Measurements from ENCODE around the gene EFCAB8. TPM values are rescaled to one million over a fixed set of nuclear protein-coding genes. Genes with fewer than 3 reads are reported as not detected.

The EFCAB8 gene
- total RNA-seq, 1 experiment from 2014 or later = 1.8 TPM

DNA sequence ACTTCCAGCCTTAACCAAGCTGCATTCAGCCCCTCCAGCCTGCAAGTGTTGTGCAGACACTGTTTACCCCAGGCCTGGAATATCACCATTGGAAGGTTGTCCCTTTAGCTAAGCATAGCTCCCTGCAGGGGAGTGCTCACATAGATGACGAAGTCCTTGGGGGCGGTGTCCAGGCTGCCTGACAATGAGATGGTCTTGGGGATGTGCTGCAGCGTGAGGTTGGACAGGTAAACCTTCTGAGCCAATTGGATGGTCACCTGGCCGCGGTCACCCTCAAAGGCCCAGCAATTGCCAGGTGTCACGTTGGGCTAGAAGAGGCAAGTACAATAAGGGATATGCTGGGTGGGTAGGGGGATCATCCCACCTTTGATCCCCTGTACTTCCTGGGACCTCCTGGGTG lies 126.9 kb downstream of the EFCAB8 start:
- CTCF ChIA-PET = no interaction called here
- no TSS peak for BruUV-seq (replicated peaks)

DNA sequence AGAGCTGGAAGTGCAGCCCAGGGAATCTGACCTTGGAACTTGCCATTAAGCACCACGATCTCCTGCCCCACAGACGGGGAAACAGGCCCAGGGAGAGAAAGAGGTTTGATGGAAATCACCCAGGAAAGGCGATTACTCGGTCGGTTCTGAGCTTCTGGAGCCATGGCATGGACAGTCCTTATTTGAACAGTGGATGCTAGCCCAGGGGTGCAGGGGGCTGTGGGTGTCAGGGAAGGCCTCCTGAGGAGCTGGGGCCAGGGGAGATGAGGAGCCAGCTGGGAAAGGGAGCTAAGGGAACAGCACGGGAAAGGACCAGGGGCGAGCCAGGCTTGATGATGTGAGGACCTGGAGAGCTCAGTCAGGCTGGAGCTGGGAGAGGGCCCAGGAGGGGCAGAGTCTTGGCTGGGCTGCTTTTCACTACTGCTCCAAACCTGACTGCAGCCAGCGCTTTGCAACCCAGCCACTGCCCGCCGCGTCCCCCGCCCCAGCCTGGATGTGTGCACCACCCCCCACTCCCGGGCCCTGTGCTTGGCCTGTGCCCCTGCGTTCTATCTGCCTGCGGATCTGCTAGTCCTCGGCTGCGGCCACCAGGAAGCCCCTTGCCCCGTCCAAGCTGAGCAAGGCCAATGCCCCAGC lies 127.7 kb downstream of the EFCAB8 start:
- H3K9me3 ChIP-seq = no peaks in the 10 kb centered on the region
- H3K4me1 Mint-ChIP-seq (ENCODE audit: low read depth, unreplicated experiment) = no peaks in the 10 kb centered on the region
- no peak for DNase-seq
- no peak overlapping the region for H3K4me3 ChIP-seq (ENCODE audit: low read depth, low read length)
- H3K27me3 ChIP-seq (replicated peaks; ENCODE audit: control insufficient read depth, insufficient read depth, low read length) = no peaks in the 10 kb centered on the region
- no peak overlapping the region for H3K4me3 Mint-ChIP-seq (ENCODE audit: unreplicated experiment)
- BruUV-seq (replicated peaks) = no TSS peak
- TF ChIP-seq, protein P1, sequence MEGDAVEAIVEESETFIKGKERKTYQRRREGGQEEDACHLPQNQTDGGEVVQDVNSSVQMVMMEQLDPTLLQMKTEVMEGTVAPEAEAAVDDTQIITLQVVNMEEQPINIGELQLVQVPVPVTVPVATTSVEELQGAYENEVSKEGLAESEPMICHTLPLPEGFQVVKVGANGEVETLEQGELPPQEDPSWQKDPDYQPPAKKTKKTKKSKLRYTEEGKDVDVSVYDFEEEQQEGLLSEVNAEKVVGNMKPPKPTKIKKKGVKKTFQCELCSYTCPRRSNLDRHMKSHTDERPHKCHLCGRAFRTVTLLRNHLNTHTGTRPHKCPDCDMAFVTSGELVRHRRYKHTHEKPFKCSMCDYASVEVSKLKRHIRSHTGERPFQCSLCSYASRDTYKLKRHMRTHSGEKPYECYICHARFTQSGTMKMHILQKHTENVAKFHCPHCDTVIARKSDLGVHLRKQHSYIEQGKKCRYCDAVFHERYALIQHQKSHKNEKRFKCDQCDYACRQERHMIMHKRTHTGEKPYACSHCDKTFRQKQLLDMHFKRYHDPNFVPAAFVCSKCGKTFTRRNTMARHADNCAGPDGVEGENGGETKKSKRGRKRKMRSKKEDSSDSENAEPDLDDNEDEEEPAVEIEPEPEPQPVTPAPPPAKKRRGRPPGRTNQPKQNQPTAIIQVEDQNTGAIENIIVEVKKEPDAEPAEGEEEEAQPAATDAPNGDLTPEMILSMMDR (IDR thresholded peaks at IDR 0.05; ENCODE audit: insufficient read depth in 1 of 2, low read depth in 1 of 2, low read length in 1 of 2, severe bottlenecking in 1 of 2, unreplicated experiment in 1 of 2) = no peak
- no peak overlapping the region for H3K27ac Mint-ChIP-seq (ENCODE audit: unreplicated experiment)
- no peaks in the 10 kb centered on the region for H3K36me3 ChIP-seq (ENCODE audit: control insufficient read depth, insufficient read depth, low read length)
- intact Hi-C loops (cut with micrococcal nuclease; ENCODE audit: unreplicated experiment) = no loop called here
- H3K36me3 Mint-ChIP-seq (ENCODE audit: insufficient read depth, unreplicated experiment) = no peaks in the 10 kb centered on the region
- H3K4me1 ChIP-seq = no peaks in the 10 kb centered on the region
- ChIA-PET POLR2A (no interaction called here), CTCF (interaction anchor here (1.3 kb wide), 1 partner anchor 10 kb away, joined by 3 read pairs; no protein-coding TSS in a partner anchor)
- no peaks in the 10 kb centered on the region for H3K9me3 Mint-ChIP-seq (ENCODE audit: unreplicated experiment)
- H3K27me3 Mint-ChIP-seq (ENCODE audit: insufficient read depth, unreplicated experiment) = peaks cover 4% of the 10 kb centered on the region

More for the DNA sequence above, 126.9 kb downstream of the EFCAB8 start:
- Histone ChIP-seq H3K9me3 (no peaks in the 10 kb centered on the region), H3K4me3 (ENCODE audit: low read depth, low read length) (no peak overlapping the region), H3K36me3 (ENCODE audit: control insufficient read depth, insufficient read depth, low read length) (no peaks in the 10 kb centered on the region), H3K27me3 (replicated peaks; ENCODE audit: control insufficient read depth, insufficient read depth, low read length) (no peaks in the 10 kb centered on the region), H3K4me1 (no peaks in the 10 kb centered on the region)
- POLR2A ChIA-PET = no interaction called here
- H3K4me3 Mint-ChIP-seq (ENCODE audit: unreplicated experiment) = no peak overlapping the region
- intact Hi-C loops (cut with micrococcal nuclease; ENCODE audit: unreplicated experiment) = no loop called here
- no peak overlapping the region for H3K27ac Mint-ChIP-seq (ENCODE audit: unreplicated experiment)
- no peaks in the 10 kb centered on the region for H3K4me1 Mint-ChIP-seq (ENCODE audit: low read depth, unreplicated experiment)
- no peak for DNase-seq
- H3K27me3 Mint-ChIP-seq (ENCODE audit: insufficient read depth, unreplicated experiment) = peaks cover 4% of the 10 kb centered on the region
- TF ChIP-seq, protein P1 (IDR thresholded peaks at IDR 0.05; ENCODE audit: insufficient read depth in 1 of 2, low read depth in 1 of 2, low read length in 1 of 2, severe bottlenecking in 1 of 2, unreplicated experiment in 1 of 2) = no peak
- no peaks in the 10 kb centered on the region for H3K9me3 Mint-ChIP-seq (ENCODE audit: unreplicated experiment)
- H3K36me3 Mint-ChIP-seq (ENCODE audit: insufficient read depth, unreplicated experiment) = no peaks in the 10 kb centered on the region

DNA sequence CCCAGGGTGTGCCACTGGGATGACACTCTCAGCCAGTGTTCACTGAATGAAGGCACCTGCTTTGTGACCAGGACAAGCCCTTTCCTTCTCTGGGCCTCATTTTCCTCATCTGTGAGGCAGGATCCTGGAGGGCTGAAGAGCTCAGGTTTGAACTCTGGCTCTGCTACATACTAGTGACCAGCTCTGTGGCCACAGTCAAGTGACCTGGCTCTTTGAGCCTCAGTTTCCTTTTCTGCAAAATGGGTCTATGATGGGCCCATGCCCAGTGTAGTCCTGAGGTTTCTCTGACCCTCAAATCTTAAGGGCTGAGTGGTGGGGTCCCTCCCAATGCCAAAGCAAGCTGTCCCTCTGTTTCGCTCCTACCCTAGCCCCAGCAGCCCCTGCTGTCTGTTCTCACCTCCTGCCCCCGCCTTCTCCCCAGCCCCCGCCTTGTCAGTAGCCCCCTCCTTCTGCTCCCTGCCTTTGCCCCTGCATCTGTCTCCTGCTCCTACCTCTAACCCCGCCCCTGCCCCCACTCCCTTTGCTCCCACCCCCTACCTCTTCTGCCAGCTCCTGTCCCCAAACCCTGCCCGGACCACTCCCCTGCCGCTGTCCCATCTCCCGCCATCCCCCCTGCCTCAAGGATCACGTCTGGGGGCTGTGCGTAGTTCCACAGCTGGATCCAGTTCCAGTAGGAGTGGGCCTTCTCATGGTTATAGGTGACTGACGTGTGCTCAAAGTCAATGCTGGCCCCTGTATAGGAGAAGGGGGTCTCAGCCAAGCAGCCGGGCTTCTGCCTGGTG lies 128.5 kb downstream of the EFCAB8 start:
- TF ChIP-seq, protein P1 (IDR thresholded peaks at IDR 0.05; ENCODE audit: insufficient read depth in 1 of 2, low read depth in 1 of 2, low read length in 1 of 2, severe bottlenecking in 1 of 2, unreplicated experiment in 1 of 2) = no peak
- no peak overlapping the region for H3K4me3 ChIP-seq (ENCODE audit: low read depth, low read length)
- H3K36me3 Mint-ChIP-seq (ENCODE audit: insufficient read depth, unreplicated experiment) = no peaks in the 10 kb centered on the region
- intact Hi-C loops (cut with micrococcal nuclease; ENCODE audit: unreplicated experiment) = no loop called here
- H3K4me1 ChIP-seq = no peaks in the 10 kb centered on the region
- no TSS peak for BruUV-seq (replicated peaks)
- no peak overlapping the region for H3K27ac Mint-ChIP-seq (ENCODE audit: unreplicated experiment)
- H3K4me3 Mint-ChIP-seq (ENCODE audit: unreplicated experiment) = no peak overlapping the region
- CTCF ChIA-PET = interaction anchor here (1.3 kb wide), 1 partner anchor 11 kb away, joined by 3 read pairs; no protein-coding TSS in a partner anchor
- no peaks in the 10 kb centered on the region for H3K9me3 ChIP-seq
- no peak for DNase-seq
- peaks cover 4% of the 10 kb centered on the region for H3K27me3 Mint-ChIP-seq (ENCODE audit: insufficient read depth, unreplicated experiment)
- no peaks in the 10 kb centered on the region for H3K4me1 Mint-ChIP-seq (ENCODE audit: low read depth, unreplicated experiment)
- POLR2A ChIA-PET = no interaction called here
- H3K36me3 ChIP-seq (ENCODE audit: control insufficient read depth, insufficient read depth, low read length) = no peaks in the 10 kb centered on the region
- no peaks in the 10 kb centered on the region for H3K9me3 Mint-ChIP-seq (ENCODE audit: unreplicated experiment)
- no peaks in the 10 kb centered on the region for H3K27me3 ChIP-seq (replicated peaks; ENCODE audit: control insufficient read depth, insufficient read depth, low read length)

Measured in Caco-2 (cell line).